HepG2 (cell line): Measurements from ENCODE around the gene RFX6. TPM values are rescaled to one million over a fixed set of nuclear protein-coding genes. Genes with fewer than 3 reads are reported as not detected.
A peak's percentile ranks its signal among the peaks of the same experiment; 100 is the strongest.

ENCODE experiments used
- CTCF ChIP-seq: sonication (generic); formaldehyde crosslinking; IDR thresholded peaks from 2 replicates; pipeline ENCODE4 v1.5.0; 2020; ENCODE audit warnings: mild to moderate bottlenecking, missing genetic modification reagents, moderate library complexity
- FOXC1 ChIP-seq: sonication (generic); formaldehyde crosslinking; IDR thresholded peaks from 2 replicates; pipeline ENCODE4 v1.8.0; 2022; ENCODE audit warnings: mild to moderate bottlenecking, missing genetic modification reagents, borderline replicate concordance
- HCFC1 ChIP-seq: fragments of 150-350 bp; IDR thresholded peaks from 2 replicates; pipeline ENCODE4 v1.6.1; 2014; ENCODE audit warnings: low read depth, low read length
- HIVEP1 ChIP-seq: sonication (generic); formaldehyde crosslinking; IDR thresholded peaks from 2 replicates; pipeline ENCODE4 v1.4.0; 2020; ENCODE audit warnings: mild to moderate bottlenecking, missing genetic modification reagents
- KDM3A ChIP-seq: IDR thresholded peaks from 2 replicates; pipeline ENCODE4 v1.6.1; 2018; ENCODE audit warnings: low read depth, missing compliant biosample characterization
- KLF12 ChIP-seq: sonication (generic); formaldehyde crosslinking; IDR thresholded peaks from 2 replicates; pipeline ENCODE4 v1.4.0; 2020; ENCODE audit warnings: missing genetic modification reagents, borderline replicate concordance
- MTF1 ChIP-seq: sonication (generic); formaldehyde crosslinking; IDR thresholded peaks from 2 replicates; pipeline ENCODE4 v1.5.0; 2020; ENCODE audit warnings: missing genetic modification reagents
- NR0B2 ChIP-seq: sonication (generic); formaldehyde crosslinking; IDR thresholded peaks from 2 replicates; pipeline ENCODE4 v1.4.0; 2020; ENCODE audit warnings: mild to moderate bottlenecking, missing genetic modification reagents
- PAF1 ChIP-seq: IDR thresholded peaks from 2 replicates; pipeline ENCODE4 v1.6.1; 2016; ENCODE audit warnings: missing genetic modification reagents, missing compliant biosample characterization
- POGK ChIP-seq: sonication (generic); formaldehyde crosslinking; conservative IDR thresholded peaks from 2 replicates; pipeline ENCODE4 v1.8.0; 2022; ENCODE audit warnings: mild to moderate bottlenecking, moderate library complexity, missing genetic modification reagents
- POGZ ChIP-seq: sonication (generic); formaldehyde crosslinking; IDR thresholded peaks from 2 replicates; pipeline ENCODE4 v1.4.0; 2020; ENCODE audit warnings: mild to moderate bottlenecking, missing genetic modification reagents
- PTBP1 ChIP-seq: fragments of 200-400 bp; formaldehyde crosslinking; IDR thresholded peaks from 2 replicates; pipeline ENCODE4 v1.6.1; 2018; ENCODE audit warnings: low read length, low read depth; ENCODE audit not compliant: poor library complexity, severe bottlenecking
- RAD51 ChIP-seq: fragments of 450-650 bp; IDR thresholded peaks from 2 replicates; pipeline ENCODE4 v1.6.1; 2016; ENCODE audit warnings: borderline replicate concordance
- RXRB ChIP-seq: IDR thresholded peaks from 2 replicates; pipeline ENCODE4 v1.6.1; 2016; ENCODE audit warnings: borderline replicate concordance, missing genetic modification reagents, missing compliant biosample characterization
- SMARCE1 ChIP-seq: fragments of 450-650 bp; IDR thresholded peaks from 2 replicates; pipeline ENCODE4 v1.6.1; 2017; ENCODE audit warnings: borderline replicate concordance
- SNAPC5 ChIP-seq: sonication (generic); formaldehyde crosslinking; IDR thresholded peaks from 2 replicates; pipeline ENCODE4 v1.8.1; 2023; ENCODE audit warnings: mild to moderate bottlenecking, missing genetic modification reagents, borderline replicate concordance
- TOPORS ChIP-seq: sonication (generic); formaldehyde crosslinking; IDR thresholded peaks from 2 replicates; pipeline ENCODE4 v1.8.0; 2023; ENCODE audit warnings: mild to moderate bottlenecking, missing genetic modification reagents
- ZNF550 ChIP-seq: sonication (generic); formaldehyde crosslinking; IDR thresholded peaks from 2 replicates; pipeline ENCODE4 v1.4.0; 2020; ENCODE audit warnings: mild to moderate bottlenecking, missing genetic modification reagents, borderline replicate concordance
- ZNF879 ChIP-seq: sonication (generic); formaldehyde crosslinking; IDR thresholded peaks from 2 replicates; pipeline ENCODE4 v1.8.1; 2023; ENCODE audit warnings: missing genetic modification reagents
- polyA plus RNA-seq, 8 experiments: library from polyadenylated mRNA; depleted of rRNA in 3 of 8; stranded (reverse) in 7 of 8; unstranded in 1 of 8; fragments of >200 nt; fragmentation: Illumina TruSeq in 4 of 8; extraction: Trizol in 4 of 8; gene quantifications; 2 replicates each; pipeline versions ENCODE4 v1.2.1 to v1.2.3, GENCODE V29; 2011 to 2016; ENCODE audit warnings: low read depth in 4 of 8, missing spikeins in 1 of 8, mixed read lengths in 1 of 8; ENCODE audit not compliant: insufficient read depth in 1 of 8
- total RNA-seq, 5 experiments: library from RNA; depleted of rRNA; stranded (reverse); fragments of >200 nt; fragmentation: Illumina TruSeq; extraction: Trizol; gene quantifications; 2 replicates each; pipeline ENCODE4 v1.2.3, GENCODE V29; 2016; ENCODE audit warnings: low read depth in 1 of 5
- TF ChIP-seq, protein P1 (sequence below): IDR thresholded peaks from 2 replicates; pipeline ENCODE4 v1.6.1; 2012; ENCODE audit warnings: low read depth, low read length, improper control_type of control experiment
- TF ChIP-seq, protein P2 (sequence below): sonication (generic); formaldehyde crosslinking; IDR thresholded peaks from 2 replicates; pipeline ENCODE4 v1.8.0; 2022; ENCODE audit warnings: low read depth, missing genetic modification reagents
- TF ChIP-seq, protein P3 (sequence below): IDR thresholded peaks from 2 replicates; pipeline ENCODE4 v1.6.1; 2016; ENCODE audit warnings: control low read depth

The RFX6 gene
- total and polyA plus RNA-seq, 2 of the 13 experiments (the other 11 are each of a cell fraction or from before 2014, with no cell fraction given), result 0.04 TPM; not detected in 1

GRCh38 chr6:116969211-116969863 is 92.3 kb downstream of the RFX6 start (continued):
- TF ChIP-seq CTCF (CRISPR knock-in tag) (peak; percentile 84), KLF12 (CRISPR knock-in tag) (no peak), PAF1 (CRISPR knock-in tag) (no peak), HIVEP1 (CRISPR knock-in tag) (no peak), MTF1 (CRISPR knock-in tag) (no peak), ZNF879 (CRISPR knock-in tag) (no peak), SMARCE1 (no peak), TOPORS (CRISPR knock-in tag) (no peak), RXRB (CRISPR knock-in tag) (no peak), FOXC1 (CRISPR knock-in tag) (no peak), POGZ (no peak), RAD51 (no peak), PTBP1 (no peak), SNAPC5 (CRISPR knock-in tag) (no peak), ZNF550 (CRISPR knock-in tag) (no peak), HCFC1 (no peak), POGK (no peak), KDM3A (CRISPR knock-in tag) (no peak), NR0B2 (CRISPR knock-in tag) (no peak)
- TF ChIP-seq, protein P1, sequence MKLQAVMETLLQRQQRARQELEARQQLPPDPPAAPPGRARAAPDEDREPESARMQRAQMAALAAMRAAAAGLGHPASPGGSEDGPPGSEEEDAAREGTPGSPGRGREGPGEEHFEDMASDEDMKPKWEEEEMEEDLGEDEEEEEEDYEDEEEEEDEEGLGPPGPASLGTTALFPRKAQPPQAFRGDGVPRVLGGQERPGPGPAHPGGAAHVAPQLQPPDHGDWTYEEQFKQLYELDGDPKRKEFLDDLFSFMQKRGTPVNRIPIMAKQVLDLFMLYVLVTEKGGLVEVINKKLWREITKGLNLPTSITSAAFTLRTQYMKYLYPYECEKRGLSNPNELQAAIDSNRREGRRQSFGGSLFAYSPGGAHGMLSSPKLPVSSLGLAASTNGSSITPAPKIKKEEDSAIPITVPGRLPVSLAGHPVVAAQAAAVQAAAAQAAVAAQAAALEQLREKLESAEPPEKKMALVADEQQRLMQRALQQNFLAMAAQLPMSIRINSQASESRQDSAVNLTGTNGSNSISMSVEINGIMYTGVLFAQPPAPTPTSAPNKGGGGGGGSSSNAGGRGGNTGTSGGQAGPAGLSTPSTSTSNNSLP, result peak; percentile 53; the same call in 1 of the 2 replicates
- TF ChIP-seq, protein P2, sequence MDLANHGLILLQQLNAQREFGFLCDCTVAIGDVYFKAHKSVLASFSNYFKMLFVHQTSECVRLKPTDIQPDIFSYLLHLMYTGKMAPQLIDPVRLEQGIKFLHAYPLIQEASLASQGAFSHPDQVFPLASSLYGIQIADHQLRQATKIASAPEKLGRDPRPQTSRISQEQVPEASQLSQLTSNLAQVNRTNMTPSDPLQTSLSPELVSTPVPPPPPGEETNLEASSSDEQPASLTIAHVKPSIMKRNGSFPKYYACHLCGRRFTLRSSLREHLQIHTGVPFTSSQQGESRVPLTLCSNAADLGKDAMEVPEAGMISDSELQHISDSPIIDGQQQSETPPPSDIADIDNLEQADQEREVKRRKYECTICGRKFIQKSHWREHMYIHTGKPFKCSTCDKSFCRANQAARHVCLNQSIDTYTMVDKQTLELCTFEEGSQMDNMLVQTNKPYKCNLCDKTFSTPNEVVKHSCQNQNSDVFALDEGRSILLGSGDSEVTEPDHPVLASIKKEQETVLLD, result no peak
- TF ChIP-seq, protein P3, sequence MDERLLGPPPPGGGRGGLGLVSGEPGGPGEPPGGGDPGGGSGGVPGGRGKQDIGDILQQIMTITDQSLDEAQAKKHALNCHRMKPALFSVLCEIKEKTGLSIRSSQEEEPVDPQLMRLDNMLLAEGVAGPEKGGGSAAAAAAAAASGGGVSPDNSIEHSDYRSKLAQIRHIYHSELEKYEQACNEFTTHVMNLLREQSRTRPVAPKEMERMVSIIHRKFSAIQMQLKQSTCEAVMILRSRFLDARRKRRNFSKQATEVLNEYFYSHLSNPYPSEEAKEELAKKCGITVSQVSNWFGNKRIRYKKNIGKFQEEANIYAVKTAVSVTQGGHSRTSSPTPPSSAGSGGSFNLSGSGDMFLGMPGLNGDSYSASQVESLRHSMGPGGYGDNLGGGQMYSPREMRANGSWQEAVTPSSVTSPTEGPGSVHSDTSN (CRISPR knock-in tag), result no peak
